ENCODE results near the gene CMSS1.

CMSS1 gene

DNA sequence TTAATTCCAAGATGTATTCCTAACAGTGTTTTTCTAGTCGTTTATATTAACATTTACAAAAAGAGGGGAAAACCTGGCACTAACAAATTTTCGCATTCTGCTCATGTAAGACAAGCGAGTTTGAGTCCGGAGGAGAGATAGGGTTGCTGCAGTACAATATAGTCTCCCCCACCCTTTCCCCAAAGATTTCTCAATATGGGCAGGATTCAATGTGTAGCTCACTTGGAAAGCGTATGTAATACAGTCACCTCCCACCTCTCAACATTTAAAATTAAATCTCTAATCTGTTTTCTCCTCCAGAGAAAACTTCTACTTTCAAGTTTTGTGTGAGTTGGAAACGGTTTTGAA, 57.9 kb downstream of the CMSS1 start:
- peak; percentile 42 for DNase-seq (ENCODE audit: low spot score)

DNA sequence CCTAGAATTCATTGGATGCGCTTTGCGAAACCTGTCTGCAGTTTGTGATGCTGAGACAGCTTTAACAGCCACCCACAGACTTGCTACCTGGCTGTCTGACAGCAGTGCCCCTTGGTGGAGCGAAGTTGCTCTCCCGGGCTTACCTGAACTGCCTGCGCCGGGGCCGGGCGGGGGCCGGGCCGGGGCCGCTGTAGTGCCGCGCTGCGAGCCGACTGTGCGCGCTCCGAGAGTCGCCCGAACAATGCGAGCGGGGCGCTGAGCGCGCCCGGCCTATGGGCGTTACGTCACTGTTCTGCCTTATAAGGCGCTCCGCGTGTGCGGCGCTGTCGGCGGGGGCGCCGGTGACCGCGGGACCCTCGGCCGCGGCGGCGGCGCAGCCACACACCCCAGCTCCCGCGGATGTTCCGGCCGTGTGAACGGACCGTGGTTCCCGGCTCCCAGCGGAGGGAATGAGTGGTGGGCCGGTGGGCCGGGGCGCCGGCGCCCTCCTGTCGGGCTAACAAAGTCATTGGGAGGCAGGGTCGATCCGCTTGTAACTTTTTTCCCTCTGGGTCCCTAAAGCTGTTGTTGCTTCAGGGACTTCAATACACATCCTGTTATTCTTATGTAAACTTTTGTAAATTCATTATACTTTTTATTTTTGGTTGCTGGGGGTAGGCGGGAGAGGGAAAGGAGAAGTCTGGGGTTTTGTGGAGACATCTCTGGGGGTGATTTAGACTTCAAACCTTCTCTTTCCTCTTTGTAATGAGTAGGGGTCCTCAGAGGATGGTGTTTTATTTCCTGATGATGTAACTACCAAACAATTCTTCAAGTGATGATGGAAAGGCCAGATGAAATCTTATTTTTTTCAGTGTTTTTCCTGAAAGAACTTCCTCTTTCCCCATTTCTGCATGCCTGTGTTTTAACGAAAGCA, 58.5 kb downstream of the CMSS1 start:
- peak; percentile 71 for DNase-seq (ENCODE audit: low spot score)

DNA sequence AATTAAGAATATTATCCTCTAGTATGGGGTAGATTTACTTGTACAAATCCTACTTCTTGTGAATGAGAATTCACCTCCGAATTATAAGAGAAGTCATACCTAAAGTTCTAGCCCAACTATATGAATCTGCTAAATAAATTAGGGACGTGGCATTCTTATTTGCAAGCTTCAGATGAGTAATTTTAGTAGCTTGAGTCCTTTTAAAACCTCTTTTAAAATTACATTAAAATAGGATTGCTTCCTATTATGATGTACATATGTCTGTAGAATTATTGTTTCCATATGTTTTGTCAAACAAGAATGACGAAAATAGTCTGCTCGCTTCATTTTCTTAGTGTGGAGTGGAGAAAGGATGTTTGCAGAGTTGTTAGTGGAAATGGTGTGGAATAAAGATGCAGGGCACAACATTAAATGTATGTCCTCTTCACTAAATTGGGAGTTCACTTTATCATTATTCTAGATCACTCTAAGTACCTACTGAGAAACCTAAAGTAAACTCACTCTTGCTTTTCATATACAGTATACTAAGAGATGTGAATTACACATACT, 59.4 kb downstream of the CMSS1 start:
- no peak for DNase-seq (ENCODE audit: low spot score)

DNA sequence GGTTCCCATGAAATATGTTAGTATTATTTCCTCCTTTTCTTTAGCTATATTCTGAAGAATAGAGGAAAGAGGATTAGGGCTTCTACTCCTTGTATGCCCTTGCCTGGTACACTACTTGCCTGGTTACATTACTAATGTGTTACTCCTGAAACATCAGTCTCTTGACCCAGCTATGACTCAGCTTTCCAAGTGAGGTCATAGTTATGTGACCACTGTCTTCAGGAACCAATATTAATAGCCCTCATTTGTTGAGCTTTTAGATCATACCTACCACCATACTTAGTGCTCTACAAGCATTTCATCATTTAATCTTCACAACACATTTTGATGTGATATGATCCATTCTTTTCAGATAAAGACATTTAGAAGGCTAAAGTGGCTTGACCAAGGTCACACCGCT, 60.3 kb downstream of the CMSS1 start:
- no peak for DNase-seq (ENCODE audit: low spot score)

DNA sequence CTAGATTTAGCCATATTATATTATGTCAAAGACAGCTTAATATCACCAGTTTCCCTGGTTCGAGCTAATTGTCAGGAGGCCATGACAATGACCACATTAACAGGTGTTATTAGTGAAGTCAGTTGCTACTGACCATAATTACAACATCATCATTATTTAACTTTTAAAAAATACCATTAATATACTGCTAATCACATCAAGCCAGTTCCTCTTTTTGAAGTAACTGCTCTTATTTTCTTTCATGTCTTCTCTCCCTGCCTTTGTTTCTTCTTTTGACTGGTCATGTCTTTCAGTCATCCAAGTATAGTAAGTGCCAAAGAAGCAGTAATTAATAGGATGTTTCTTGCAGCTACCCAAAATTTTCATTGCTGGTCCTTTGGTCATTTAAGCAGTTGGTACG, 61.6 kb downstream of the CMSS1 start:
- DNase-seq (ENCODE audit: low spot score), result no peak

DNA sequence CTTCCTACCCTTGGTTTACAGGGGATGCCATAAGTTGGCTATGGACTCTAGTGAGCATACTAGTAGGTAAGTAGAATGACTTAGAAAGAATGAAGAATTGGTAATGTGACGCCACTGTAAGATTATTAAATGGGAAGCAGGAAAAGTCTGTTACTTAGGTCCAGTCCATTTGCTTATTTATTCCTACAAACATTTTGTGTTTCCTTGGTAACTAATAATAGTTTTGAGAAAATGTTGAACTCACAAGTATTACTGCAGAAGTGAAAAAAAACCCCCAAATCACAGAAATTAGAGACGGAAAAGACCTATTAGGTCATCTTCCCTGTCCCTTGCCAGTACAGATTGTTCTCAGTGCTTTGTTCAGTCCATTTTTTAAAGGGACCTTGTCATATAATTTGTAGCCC, 63.5 kb downstream of the CMSS1 start:
- DNase-seq (ENCODE audit: low spot score), result no peak

DNA sequence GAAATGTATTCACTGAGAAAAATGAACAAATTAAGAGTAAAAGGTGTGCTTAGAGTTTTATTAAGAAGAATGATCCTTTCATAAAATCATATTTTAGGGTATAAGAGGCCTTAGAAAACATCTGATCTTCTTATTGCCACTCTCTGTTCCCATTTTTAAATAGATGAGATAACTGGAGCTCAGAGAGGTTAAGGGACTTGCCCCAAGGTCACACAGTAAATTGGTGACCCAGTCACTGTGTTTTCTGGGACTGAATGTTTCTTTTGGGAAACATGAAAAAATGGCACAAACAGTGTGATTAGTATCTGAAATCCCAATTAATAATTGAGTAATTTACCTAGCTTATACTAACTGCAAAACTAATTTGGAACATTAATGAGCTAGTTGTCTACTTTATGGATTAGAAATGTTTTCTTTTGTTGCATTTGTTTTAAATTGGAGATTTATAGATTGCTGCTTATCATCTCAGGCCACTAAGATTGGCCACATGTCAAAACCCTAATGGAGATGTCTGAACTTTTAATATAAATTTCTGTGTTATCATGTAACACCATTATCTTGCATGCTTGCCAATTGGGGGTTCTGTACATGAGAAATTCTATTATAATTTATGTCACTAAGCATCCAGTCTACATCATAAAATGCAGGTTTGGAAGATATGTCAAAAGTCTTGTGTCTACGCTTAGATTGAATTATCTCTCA, 64.9 kb downstream of the CMSS1 start:
- no peak for DNase-seq (ENCODE audit: low spot score)

DNA sequence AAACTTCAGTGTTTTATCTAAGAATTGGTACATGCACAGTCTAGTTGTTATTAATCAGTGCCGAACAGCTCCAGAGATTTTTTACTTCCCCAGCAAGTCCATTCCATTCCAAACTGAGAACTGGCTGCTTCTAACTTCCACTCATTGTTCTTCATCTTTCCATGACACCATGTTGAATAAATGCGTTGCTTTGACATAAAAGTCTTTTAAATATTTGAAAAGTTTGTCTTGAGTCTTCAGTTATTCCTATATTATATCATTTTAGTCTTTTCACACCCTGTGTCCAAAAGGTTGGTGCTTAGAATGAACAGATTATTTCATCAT, 65.4 kb downstream of the CMSS1 start:
- no peak for DNase-seq (ENCODE audit: low spot score)

DNA sequence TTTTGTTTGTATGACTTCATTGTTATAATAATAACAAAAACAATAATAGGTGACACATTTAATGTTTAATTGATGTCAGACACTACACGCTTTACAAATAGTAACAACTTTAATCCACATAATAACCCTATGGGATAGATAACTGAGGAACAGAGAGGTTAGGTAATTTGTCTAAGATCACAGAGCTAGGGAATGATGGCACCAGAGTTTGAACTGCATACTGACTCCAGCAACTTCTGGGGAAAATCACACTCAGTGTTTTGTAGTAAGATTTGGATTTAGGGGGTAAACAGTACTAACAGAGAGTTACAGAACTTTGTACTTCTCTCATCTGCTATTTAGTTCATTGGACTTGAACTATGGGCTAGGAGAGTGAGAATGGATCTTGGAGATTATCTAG, 66.0 kb downstream of the CMSS1 start:
- no peak for DNase-seq (ENCODE audit: low spot score)

DNA sequence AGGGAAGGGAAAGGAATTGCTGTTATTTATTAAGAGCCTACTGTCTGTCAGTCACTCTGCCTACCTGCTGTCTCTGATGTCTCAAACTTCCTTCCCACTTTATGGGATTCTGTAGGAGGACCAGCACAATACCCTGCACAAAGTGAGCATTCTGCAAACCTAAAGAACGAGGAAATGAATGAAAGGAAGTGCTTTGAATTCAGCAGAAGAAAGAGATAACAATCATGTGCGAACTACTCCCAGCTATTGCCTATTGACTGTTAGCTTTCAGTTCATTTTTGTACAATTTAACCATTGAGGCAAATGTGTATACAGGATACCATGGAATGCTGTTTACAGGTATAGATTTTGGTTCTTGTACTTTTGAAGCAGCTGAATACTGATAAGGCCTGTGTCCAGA, 66.8 kb downstream of the CMSS1 start:
- DNase-seq (ENCODE audit: low spot score), result no peak

DNA sequence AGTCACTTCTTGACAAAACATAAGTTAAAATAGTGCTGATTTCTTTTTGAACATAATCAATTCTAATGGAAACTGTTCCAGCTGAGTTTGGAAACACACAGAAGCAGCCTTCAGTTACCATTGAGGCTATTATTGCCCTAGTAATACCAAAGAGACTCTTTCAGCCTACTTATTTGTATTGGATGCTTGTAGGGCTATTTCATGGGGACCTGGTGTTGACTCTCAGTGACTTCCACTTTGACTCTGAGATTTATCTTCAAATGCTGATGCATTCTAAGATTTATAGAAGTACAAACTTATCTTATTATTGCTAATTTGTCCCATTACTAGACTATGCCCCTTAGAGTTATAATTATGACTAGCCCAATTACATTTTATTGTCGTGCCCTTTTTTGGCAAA, 67.4 kb downstream of the CMSS1 start:
- DNase-seq (ENCODE audit: low spot score), result no peak

DNA sequence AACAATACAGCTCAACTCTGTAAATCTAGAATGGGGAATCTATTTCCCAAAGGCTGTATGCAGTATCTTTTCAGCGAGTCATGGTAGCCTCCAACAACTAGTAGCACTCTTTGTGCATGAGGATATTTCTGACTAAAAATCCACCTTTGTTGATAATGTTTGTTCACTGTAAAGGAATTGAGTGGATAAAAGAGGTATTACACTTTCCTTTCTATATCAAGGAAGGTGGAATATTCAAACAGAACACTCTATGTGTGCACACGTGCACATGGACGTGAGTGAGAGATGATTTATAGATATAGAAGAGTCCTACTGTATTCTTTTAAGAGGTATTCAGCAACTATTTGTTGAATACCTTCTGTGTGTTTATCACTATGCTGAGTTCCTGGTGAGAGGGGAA, 68.2 kb downstream of the CMSS1 start:
- no peak for DNase-seq (ENCODE audit: low spot score)

DNA sequence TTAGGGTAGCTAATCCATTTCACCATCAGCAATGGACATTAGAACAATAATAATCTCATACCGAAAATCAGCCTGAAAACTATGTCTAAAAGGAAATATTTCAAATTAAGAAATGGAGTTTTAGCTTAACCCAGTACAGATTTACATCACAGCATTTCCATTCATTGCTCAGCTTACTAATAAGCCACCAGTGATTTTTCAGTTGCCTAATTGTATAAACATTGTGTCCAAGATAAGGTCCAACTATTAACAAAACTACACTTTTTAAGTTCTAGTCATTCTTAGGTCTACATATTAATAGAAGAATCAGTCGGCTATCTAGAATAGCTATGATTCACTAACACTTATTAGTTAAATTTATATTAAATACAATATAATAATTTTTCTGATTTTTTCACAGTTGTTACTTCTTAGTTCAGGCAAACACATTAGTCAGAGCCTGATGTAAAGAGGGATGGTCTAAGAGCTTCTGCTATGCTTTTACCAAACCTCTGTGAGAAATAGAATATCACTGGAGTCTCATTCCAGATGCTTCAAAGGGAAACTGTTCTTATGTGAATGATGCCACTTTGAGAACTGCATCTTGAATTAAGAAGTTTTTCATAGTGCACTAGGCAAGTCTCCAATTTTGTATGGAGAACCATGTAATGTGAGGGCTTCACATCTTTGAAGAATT, 74.1 kb downstream of the CMSS1 start:
- DNase-seq (ENCODE audit: low spot score), result no peak

DNA sequence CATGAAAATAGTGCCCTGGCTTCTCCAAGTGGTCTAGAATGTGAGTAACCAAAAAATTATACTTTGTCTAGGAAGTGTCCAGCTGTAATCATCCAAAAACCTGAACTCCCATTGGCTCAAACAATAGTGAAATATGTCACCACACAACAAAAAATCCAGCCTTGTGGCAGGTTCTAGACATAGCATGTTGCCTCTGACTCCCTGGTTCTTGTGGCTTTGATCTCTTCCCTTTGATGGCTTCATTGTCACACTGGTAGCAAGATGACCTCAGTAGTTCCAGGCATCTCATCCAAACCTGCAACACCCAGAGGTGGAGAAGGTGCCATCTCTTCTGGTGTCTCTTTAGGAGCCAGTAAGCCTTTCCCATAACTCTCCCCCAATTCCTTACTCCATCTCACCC, 74.7 kb downstream of the CMSS1 start:
- DNase-seq (ENCODE audit: low spot score), result no peak

DNA sequence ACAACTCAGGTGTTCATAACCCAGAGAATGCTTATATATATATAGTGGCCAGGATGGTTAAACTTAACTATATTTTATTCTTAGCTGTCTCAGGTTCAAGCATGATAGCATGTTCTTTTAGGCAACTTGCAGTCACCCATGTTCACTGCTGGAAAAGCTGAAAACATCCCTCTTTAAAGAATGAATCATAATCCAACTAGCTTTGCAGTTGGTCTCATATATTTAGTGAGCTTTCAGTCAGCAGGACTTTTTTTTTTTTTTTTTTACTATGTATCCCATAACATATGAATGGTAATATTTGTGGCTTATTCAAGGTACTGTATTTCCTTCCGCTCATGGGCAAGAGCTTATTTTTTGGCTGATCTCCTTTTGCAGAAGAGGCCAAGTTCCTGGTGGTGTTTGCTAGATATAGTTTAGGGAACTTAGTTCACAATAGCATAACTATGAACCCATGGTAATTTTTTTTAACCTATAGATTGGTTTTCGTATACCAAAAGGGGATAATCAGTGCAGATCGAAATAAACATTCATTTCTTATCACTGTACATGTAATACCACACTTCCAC, 77.6 kb downstream of the CMSS1 start:
- DNase-seq (ENCODE audit: low spot score), result no peak

DNA sequence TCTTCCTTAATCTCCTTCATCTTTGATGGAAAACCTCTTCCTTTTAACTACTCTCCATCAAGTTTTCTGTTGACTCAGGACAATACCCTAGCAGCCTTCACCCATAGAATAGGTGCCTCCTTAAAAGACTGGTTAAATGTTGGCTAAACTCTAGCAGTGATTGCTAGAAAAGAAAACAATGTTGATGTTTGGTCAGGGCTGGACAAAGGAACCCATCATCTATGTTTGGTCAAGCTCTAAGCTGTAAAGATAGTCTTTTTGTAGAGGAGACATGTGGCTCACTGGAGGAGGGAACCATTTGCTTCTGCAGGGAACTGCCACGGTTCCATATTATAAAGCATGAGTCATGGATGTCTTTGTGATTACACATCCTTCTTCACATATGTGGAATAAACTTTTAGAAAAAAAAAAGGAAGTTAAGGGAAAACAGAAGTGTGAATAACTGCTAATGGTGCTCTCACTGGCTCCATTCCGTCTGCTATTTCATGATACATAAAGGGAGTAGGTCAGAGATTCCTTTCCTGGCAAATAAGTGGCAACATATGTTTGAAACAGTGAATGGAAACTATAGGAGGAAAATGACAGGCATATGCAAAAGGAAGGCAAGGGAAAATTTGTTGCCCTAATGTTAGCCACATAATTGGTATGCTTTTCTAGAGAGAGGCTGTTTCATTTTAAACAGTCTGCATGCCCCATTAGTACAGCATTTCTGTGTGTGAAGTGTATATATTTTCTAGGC, 78.2 kb downstream of the CMSS1 start:
- no peak for DNase-seq (ENCODE audit: low spot score)

DNA sequence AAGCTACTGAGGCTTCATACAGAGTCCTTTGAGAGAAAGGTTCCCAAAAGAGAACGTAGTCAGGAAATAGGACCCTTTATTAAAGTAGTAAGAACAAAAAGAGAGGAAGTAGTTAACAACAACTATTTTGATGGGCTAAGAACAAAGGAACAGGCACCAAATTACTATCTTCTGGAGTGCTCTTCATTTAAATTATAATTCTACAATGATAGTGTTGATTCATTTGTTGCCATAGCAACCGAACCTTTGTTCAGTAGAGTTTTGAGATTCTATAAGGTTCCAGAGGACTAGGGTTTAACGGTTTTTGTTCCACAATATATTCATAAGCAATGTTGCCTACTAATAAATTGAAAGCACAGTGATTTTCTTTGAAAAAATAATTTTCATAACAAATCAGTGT, 78.8 kb downstream of the CMSS1 start:
- no peak for DNase-seq (ENCODE audit: low spot score)

DNA sequence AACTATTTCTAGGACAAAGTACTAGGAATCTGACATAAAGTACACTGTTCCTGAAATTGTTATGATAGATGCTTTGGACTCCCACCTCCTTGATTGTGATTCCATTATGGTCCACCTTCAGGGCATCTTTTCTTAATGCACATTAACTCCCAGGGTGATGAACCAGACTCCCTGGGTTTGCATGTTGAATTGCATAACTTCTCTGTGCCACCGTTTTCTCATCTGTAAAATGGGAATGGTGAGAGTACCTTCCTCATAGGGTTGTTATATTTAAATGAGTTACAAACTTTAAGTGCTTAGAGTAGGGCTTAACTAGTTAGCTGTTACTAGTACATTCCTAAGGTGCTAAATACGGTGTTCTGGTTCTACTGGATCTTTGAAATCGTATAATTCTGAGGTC, 81.9 kb downstream of the CMSS1 start:
- DNase-seq (ENCODE audit: low spot score), result no peak

DNA sequence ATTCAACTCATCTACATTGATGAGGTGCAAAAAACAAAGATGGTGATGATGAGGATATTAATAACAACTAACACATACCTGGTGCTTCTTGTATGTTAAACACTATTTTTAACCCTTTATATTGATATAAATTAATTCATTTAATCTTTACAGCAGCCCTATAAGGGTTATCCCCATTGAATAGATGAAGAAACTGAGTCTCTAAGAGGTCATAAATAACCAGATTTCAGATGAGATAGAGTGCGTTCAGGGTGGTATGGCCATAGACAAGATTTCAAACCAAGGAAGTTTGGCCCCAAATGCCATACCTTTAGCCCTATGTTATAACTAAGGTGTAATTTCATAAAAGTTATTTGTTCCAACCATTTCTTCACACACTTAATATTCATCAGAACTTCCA, 82.6 kb downstream of the CMSS1 start:
- no peak for DNase-seq (ENCODE audit: low spot score)

DNA sequence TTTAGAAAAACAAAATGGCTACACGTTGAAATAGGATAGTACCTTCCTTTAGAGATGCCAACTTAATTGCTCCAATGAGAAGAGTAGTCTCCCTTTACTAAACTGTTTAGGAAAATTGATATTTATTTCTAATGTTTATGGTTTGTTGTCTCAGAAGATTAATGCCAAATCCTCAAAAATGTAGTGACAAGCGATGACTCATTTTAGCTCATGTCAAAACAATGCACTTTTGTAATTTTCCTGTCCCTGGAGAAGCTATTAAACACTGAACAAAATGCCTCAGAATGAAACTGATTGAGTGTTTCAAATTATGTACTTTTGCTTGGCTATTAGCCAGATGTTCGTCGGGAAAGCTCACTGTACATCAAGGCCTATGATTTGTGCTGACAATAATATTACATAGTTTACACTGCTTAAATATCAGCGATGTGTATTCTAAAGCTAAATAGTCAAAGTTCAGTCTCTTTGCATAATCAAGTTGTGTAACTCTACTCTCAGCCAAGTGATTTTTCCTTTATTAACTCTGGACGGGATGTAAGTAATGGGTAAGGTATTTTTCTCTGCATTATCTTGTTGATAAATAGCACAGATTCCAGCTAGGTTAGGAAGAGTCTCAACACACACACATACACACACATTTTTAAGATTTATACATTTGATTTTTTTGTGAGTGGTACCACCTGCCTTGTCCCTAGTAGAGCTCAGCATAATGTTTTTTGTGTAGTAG, 83.7 kb downstream of the CMSS1 start:
- no peak for DNase-seq (ENCODE audit: low spot score)

DNA sequence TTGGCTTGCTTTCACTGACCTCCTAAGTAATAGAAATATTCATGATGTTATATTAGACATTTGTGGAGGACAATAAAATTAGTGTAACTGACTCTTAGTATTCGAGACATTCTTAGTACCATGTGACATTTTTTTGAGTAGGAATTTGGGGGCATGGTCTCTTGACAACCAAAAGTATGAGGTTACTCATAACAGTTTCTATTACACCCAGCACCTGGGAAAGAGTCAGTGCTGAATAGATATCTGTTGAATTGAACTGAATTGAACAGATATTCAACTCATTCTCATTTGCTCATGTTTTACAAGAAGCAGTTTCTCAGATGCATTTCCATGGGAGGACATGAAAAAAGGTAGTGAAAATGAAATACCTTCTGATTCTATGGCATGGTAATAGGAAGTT, 84.4 kb downstream of the CMSS1 start:
- DNase-seq (ENCODE audit: low spot score), result no peak
